H9 (cell line): ENCODE results near the gene CNNM3. TPM values are rescaled to one million over a fixed set of nuclear protein-coding genes. Genes with fewer than 3 reads are reported as not detected.

Source experiments
- DNase-seq: peaks from one replicate; pipeline ENCODE4 v3.0.0-alpha.2; 2017
- H2AFZ ChIP-seq: one replicate; pipeline ENCODE4 v1.6.1; 2013; ENCODE audit warnings: mild to moderate bottlenecking, low read length, control low read depth, moderate library complexity
- H2AK5ac ChIP-seq: 2 replicates; pipeline ENCODE4 v1.6.1; 2013; ENCODE audit warnings: low read length, control low read depth, mixed read lengths; ENCODE audit not compliant: insufficient read length
- H2BK120ac ChIP-seq: one replicate; pipeline ENCODE4 v1.6.1; 2013; ENCODE audit warnings: low read depth, mild to moderate bottlenecking, low read length, control low read depth, inconsistent platforms; ENCODE audit not compliant: poor library complexity, severe bottlenecking
- H2BK12ac ChIP-seq: 2 replicates; pipeline ENCODE4 v1.6.1; 2013; ENCODE audit warnings: low read length, control low read depth, mixed read lengths, low read depth; ENCODE audit not compliant: insufficient read length
- H2BK15ac ChIP-seq: 2 replicates; pipeline ENCODE4 v1.6.1; 2013; ENCODE audit warnings: low read depth, low read length, control low read depth
- H2BK20ac ChIP-seq: one replicate; pipeline ENCODE4 v1.6.1; 2013; ENCODE audit warnings: low read depth, mild to moderate bottlenecking, low read length, control low read depth, inconsistent platforms; ENCODE audit not compliant: poor library complexity, severe bottlenecking
- H2BK5ac ChIP-seq: 2 replicates; pipeline ENCODE4 v1.6.1; 2013; ENCODE audit warnings: low read length, control low read depth, mixed read lengths; ENCODE audit not compliant: insufficient read length
- H3K14ac ChIP-seq: 2 replicates; pipeline ENCODE4 v1.6.1; 2013; ENCODE audit warnings: low read length, control low read depth; ENCODE audit not compliant: insufficient read depth
- H3K18ac ChIP-seq: 2 replicates; pipeline ENCODE4 v1.6.1; 2013; ENCODE audit warnings: low read depth, mild to moderate bottlenecking, mixed read lengths, low read length, control low read depth; ENCODE audit not compliant: insufficient read length
- H3K23ac ChIP-seq: 2 replicates; pipeline ENCODE4 v1.6.1; 2013; ENCODE audit warnings: low read length, control low read depth, mixed read lengths, low read depth; ENCODE audit not compliant: insufficient read length
- H3K23me2 ChIP-seq: 2 replicates; pipeline ENCODE4 v1.6.1; 2013; ENCODE audit warnings: low read depth, mild to moderate bottlenecking, mixed read lengths, low read length, control low read depth; ENCODE audit not compliant: insufficient read length, poor library complexity, severe bottlenecking
- H3K27ac ChIP-seq: 2 replicates; pipeline ENCODE4 v1.5.1; 2013; ENCODE audit warnings: low read length, control low read depth, mixed read lengths, low read depth; ENCODE audit not compliant: insufficient read length
- H3K27me3 ChIP-seq: 2 replicates; pipeline ENCODE4 v1.6.1; 2013; ENCODE audit warnings: low read length, control low read depth, inconsistent platforms; ENCODE audit not compliant: insufficient read depth
- H3K4ac ChIP-seq: 2 replicates; pipeline ENCODE4 v1.6.1; 2013; ENCODE audit warnings: low read depth, mild to moderate bottlenecking, control low read depth, inconsistent platforms, low read length, moderate library complexity
- H3K4me1 ChIP-seq: 2 replicates; pipeline ENCODE4 v1.6.1; 2013; ENCODE audit warnings: low read length, control low read depth, inconsistent platforms; ENCODE audit not compliant: insufficient read depth
- H3K4me2 ChIP-seq: 2 replicates; pipeline ENCODE4 v1.6.1; 2013; ENCODE audit warnings: low read length, control low read depth, mixed read lengths; ENCODE audit not compliant: insufficient read length, insufficient read depth
- H3K56ac ChIP-seq: 2 replicates; pipeline ENCODE4 v1.6.1; 2013; ENCODE audit warnings: low read depth, mild to moderate bottlenecking, mixed read lengths, low read length, control low read depth; ENCODE audit not compliant: insufficient read length
- H3K79me1 ChIP-seq: 2 replicates; pipeline ENCODE4 v1.6.1; 2013; ENCODE audit warnings: low read depth, mild to moderate bottlenecking, moderate library complexity, low read length, control low read depth, inconsistent platforms; ENCODE audit not compliant: insufficient read depth, poor library complexity, severe bottlenecking
- H3K79me2 ChIP-seq: 2 replicates; pipeline ENCODE4 v1.6.1; 2013; ENCODE audit warnings: low read length, control low read depth, inconsistent platforms; ENCODE audit not compliant: insufficient read depth
- H3K9ac ChIP-seq: 2 replicates; pipeline ENCODE4 v1.6.1; 2013; ENCODE audit warnings: low read length, control low read depth, mixed read lengths; ENCODE audit not compliant: insufficient read length; ENCODE audit errors: extremely low read depth
- H3K9me3 ChIP-seq: one replicate; pipeline ENCODE4 v1.6.1; 2013; ENCODE audit warnings: low read depth, low read length, inconsistent platforms; ENCODE audit not compliant: control insufficient read depth
- H3T11ph ChIP-seq: one replicate; pipeline ENCODE4 v1.6.1; 2013; ENCODE audit warnings: mild to moderate bottlenecking, low read length, control low read depth, inconsistent platforms
- H4K20me1 ChIP-seq: one replicate; pipeline ENCODE4 v1.6.1; 2013; ENCODE audit not compliant: control insufficient read depth, insufficient read length, insufficient read depth
- H4K5ac ChIP-seq: 2 replicates; pipeline ENCODE4 v1.6.1; 2013; ENCODE audit warnings: low read depth, mild to moderate bottlenecking, mixed read lengths, low read length, control low read depth; ENCODE audit not compliant: insufficient read length
- H4K8ac ChIP-seq: replicated peaks from 2 replicates; pipeline ENCODE4 v1.6.1; 2013; ENCODE audit warnings: low read length, control low read depth, mixed read lengths, low read depth; ENCODE audit not compliant: insufficient read length
- H4K91ac ChIP-seq: 2 replicates; pipeline ENCODE4 v1.6.1; 2013; ENCODE audit warnings: low read depth, mild to moderate bottlenecking, moderate library complexity, mixed read lengths, low read length, control low read depth; ENCODE audit not compliant: insufficient read length
- H3K27ac Mint-ChIP-seq, 3 experiments: 2 replicates in 2 of 3; 3 replicates in 1 of 3; pipeline ENCODE4 v1.8.0; 2020 to 2021; ENCODE audit warnings: mixed read lengths in 3 of 3, mild to moderate bottlenecking in 1 of 3, moderate library complexity in 1 of 3
- H3K27me3 Mint-ChIP-seq: 2 replicates; pipeline ENCODE4 v1.8.0; 2021; ENCODE audit warnings: low read depth, mild to moderate bottlenecking, moderate library complexity, mixed read lengths
- H3K36me3 Mint-ChIP-seq, 3 experiments: 2 replicates in 2 of 3; 3 replicates in 1 of 3; pipeline ENCODE4 v1.8.0; 2020 to 2021; ENCODE audit warnings: low read depth in 3 of 3, mixed read lengths in 3 of 3; ENCODE audit not compliant: insufficient read depth in 1 of 3
- H3K4me1 Mint-ChIP-seq, 2 experiments: 2 replicates each; pipeline ENCODE4 v1.8.0; 2020; ENCODE audit warnings: mixed read lengths in 2 of 2
- H3K4me3 Mint-ChIP-seq, 2 experiments: 2 replicates in 1 of 2; 3 replicates in 1 of 2; pipeline ENCODE4 v1.8.0; 2020 to 2021; ENCODE audit warnings: mild to moderate bottlenecking in 2 of 2, mixed read lengths in 2 of 2, moderate library complexity in 1 of 2
- H3K9me3 Mint-ChIP-seq, 2 experiments: 2 replicates in 1 of 2; 3 replicates in 1 of 2; pipeline ENCODE4 v1.8.0; 2020; ENCODE audit warnings: mild to moderate bottlenecking in 2 of 2, mixed read lengths in 2 of 2, moderate library complexity in 1 of 2
- WGBS: extraction: QIAGEN DNeasy Blood & Tissue Kit; methylation state at CpG from one replicate; pipeline ENCODE4 v1.1.7; 2013; ENCODE audit warnings: missing lambda C conversion rate, low lambda C conversion rate, mixed read lengths; ENCODE audit not compliant: insufficient read length; ENCODE audit errors: extremely low coverage; 5-methylcytosine and 5-hydroxymethylcytosine counted together
- total RNA-seq: library from RNA; stranded (reverse); gene quantifications from 2 replicates; pipeline ENCODE4 v1.2.1, GENCODE V29; 2021
- TF ChIP-seq, protein P1 (sequence below): fragments of 200-600 bp; sonication (generic); conservative IDR thresholded peaks from 3 replicates; pipeline ENCODE4 v1.8.0; 2021; ENCODE audit warnings: antibody characterized with exemption, mild to moderate bottlenecking

The CNNM3 gene
- total RNA-seq, 1 experiment from 2014 or later, result 25.0 TPM

DNA sequence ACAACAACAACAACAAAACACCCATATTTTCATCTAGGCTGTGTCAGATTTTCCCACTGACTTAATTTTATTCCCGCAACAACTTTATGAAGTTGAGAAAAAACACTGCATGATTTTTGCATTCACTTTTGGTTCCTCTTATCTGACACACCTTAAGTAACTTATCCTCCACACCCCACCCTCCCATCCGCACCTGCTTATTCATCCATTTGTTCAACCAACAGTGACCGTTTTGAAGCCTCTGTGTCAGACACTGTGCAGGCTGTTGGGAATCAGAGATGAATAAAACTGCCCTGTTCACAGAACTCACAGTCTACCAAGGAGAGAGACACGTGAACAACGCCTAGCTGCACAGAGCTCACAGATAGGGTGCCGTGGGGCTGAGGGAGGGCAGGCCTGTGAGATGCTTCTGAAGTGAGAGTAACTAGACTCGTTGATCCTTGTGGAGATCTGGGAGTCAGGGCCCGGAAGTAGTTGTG is 47.9 kb upstream of the CNNM3 start:
- no peaks in the 10 kb centered on the region for H3K27me3 Mint-ChIP-seq
- H3K23ac ChIP-seq, result no peak overlapping the region
- no peak overlapping the region for H3K14ac ChIP-seq
- H3K27ac Mint-ChIP-seq, result peak overlapping the region in 2 of 3 experiments; percentile 9 to 24; a peak in 2 of 7 replicates
- H2BK5ac ChIP-seq, result no peak overlapping the region
- H3K9ac ChIP-seq, result no peak overlapping the region
- H3K79me1 ChIP-seq, result no peaks in the 10 kb centered on the region
- H3K4me1 Mint-ChIP-seq, result peaks cover 18 to 32% of the 10 kb centered on the region in 2 experiments
- H3K23me2 ChIP-seq, result peaks cover 5% of the 10 kb centered on the region
- H2BK20ac ChIP-seq, result no peak overlapping the region
- H3K4me2 ChIP-seq, result no peak overlapping the region
- H2BK120ac ChIP-seq, result no peak overlapping the region
- H3K9me3 Mint-ChIP-seq, result no peaks in the 10 kb centered on the region; a peak in 1 of 5 replicates
- no peak overlapping the region for H3K56ac ChIP-seq
- no peak overlapping the region for H4K91ac ChIP-seq
- H4K5ac ChIP-seq, result no peak overlapping the region
- no peak for DNase-seq
- H3K9me3 ChIP-seq, result no peaks in the 10 kb centered on the region
- TF ChIP-seq, protein P1, sequence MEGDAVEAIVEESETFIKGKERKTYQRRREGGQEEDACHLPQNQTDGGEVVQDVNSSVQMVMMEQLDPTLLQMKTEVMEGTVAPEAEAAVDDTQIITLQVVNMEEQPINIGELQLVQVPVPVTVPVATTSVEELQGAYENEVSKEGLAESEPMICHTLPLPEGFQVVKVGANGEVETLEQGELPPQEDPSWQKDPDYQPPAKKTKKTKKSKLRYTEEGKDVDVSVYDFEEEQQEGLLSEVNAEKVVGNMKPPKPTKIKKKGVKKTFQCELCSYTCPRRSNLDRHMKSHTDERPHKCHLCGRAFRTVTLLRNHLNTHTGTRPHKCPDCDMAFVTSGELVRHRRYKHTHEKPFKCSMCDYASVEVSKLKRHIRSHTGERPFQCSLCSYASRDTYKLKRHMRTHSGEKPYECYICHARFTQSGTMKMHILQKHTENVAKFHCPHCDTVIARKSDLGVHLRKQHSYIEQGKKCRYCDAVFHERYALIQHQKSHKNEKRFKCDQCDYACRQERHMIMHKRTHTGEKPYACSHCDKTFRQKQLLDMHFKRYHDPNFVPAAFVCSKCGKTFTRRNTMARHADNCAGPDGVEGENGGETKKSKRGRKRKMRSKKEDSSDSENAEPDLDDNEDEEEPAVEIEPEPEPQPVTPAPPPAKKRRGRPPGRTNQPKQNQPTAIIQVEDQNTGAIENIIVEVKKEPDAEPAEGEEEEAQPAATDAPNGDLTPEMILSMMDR, result no peak
- H3K18ac ChIP-seq, result no peak overlapping the region
- H2BK12ac ChIP-seq, result no peak overlapping the region
- H2BK15ac ChIP-seq, result no peak overlapping the region
- H2AFZ ChIP-seq, result no peak overlapping the region
- no peak overlapping the region for H3T11ph ChIP-seq
- H2AK5ac ChIP-seq, result no peak overlapping the region
- H3K27me3 ChIP-seq, result no peaks in the 10 kb centered on the region
- H3K36me3 Mint-ChIP-seq, result peaks cover 0 to 6% (median 0%) of the 10 kb centered on the region in 3 experiments; a peak in 3 of 7 replicates
- no peaks in the 10 kb centered on the region for H3K79me2 ChIP-seq
- H3K4me3 Mint-ChIP-seq, result no peak overlapping the region
- H4K20me1 ChIP-seq, result no peaks in the 10 kb centered on the region
- H3K27ac ChIP-seq, result no peak overlapping the region
- H3K4ac ChIP-seq, result no peak overlapping the region
- WGBS, result no CpG with 5 or more reads among the region's 8 CpGs
- H4K8ac ChIP-seq, result no peak overlapping the region
- peaks cover 3% of the 10 kb centered on the region; the same call in 1 of the 2 replicates for H3K4me1 ChIP-seq
